NB4 (cell line): ENCODE results near the gene PLA2G4B.

Source experiments
- DNase-seq: peaks from one replicate; pipeline ENCODE4 v3.0.0; 2010; ENCODE audit warnings: low read depth
- H3K4me3 ChIP-seq: one replicate; pipeline ENCODE4 v1.5.1; 2011; ENCODE audit warnings: mild to moderate bottlenecking, low read depth, low read length, moderate library complexity
- CTCF ChIP-seq: IDR thresholded peaks from one replicate; pipeline ENCODE4 v1.5.1; 2012; ENCODE audit warnings: low read depth, low read length
- MAX ChIP-seq: IDR thresholded peaks from 2 replicates; pipeline ENCODE4 v1.6.1; 2011; ENCODE audit warnings: low read depth, low read length
- MYC ChIP-seq: IDR thresholded peaks from 2 replicates; pipeline ENCODE4 v1.6.1; 2011; ENCODE audit warnings: low read depth, low read length
- POLR2A ChIP-seq: IDR thresholded peaks from 2 replicates; pipeline ENCODE4 v1.6.1; 2011; ENCODE audit warnings: mild to moderate bottlenecking; ENCODE audit not compliant: insufficient read length; ENCODE audit errors: extremely low read depth

PLA2G4B gene

GRCh38 chr15:41882689-41883483 is 44.2 kb downstream of the PLA2G4B start:
- TF ChIP-seq MYC (no peak), POLR2A (no peak), CTCF (no peak), MAX (no peak)
- H3K4me3 ChIP-seq: no peak overlapping the region
- DNase-seq: peak; percentile 31

- no peak for DNase-seq
- TF ChIP-seq MYC (no peak), POLR2A (no peak), MAX (no peak), CTCF (no peak)
- H3K4me3 ChIP-seq: no peak overlapping the region
Measured at GRCh38 chr15:41883484-41883825, 44.8 kb downstream of the PLA2G4B start.

GRCh38 chr15:41884458-41884857 is 45.8 kb downstream of the PLA2G4B start:
- TF ChIP-seq CTCF (no peak), MYC (no peak), MAX (no peak), POLR2A (no peak)
- DNase-seq: no peak
- H3K4me3 ChIP-seq: no peak overlapping the region

- no peak for TF ChIP-seq POLR2A
- no peak for TF ChIP-seq CTCF
- TF ChIP-seq MYC: no peak
- H3K4me3 ChIP-seq: no peak overlapping the region
- DNase-seq: no peak
Measured at GRCh38 chr15:41885321-41885720, 46.7 kb downstream of the PLA2G4B start.

- DNase-seq: no peak
- TF ChIP-seq MAX (no peak), CTCF (no peak), POLR2A (no peak)
- no peak overlapping the region for H3K4me3 ChIP-seq
Measured at GRCh38 chr15:41885841-41886240, 47.2 kb downstream of the PLA2G4B start.

GRCh38 chr15:41886741-41887140 is 48.1 kb downstream of the PLA2G4B start:
- no peak for DNase-seq
- H3K4me3 ChIP-seq: no peak overlapping the region
- no peak for TF ChIP-seq POLR2A
- TF ChIP-seq MYC: no peak
- TF ChIP-seq MAX: no peak
- TF ChIP-seq CTCF: no peak
